IMR-90 (cell line): ENCODE results near the gene ZNF775. TPM values are rescaled to one million over a fixed set of nuclear protein-coding genes. Genes with fewer than 3 reads are reported as not detected.

Source experiments
- ATAC-seq: fragments of 200-7000 bp; cut with Tn5 transposase; 2 replicates; pipeline ENCODE4 v1.9.1; 2020; ENCODE audit warnings: low read depth, mild to moderate bottlenecking, moderate library complexity
- BruUV-seq: library from RNA; stranded (reverse); fragments of 400-500 nt; replicated peaks from 2 replicates; lab custom pipeline; 2021; lab: Mats Ljungman, UMichigan
- CTCF ChIA-PET: fragments of 300-600 bp; formaldehyde crosslinking; extraction: SDS; loops from one replicate; lab custom pipeline; 2021; ENCODE audit warnings: antibody characterized with exemption; lab: Yijun Ruan, JAX
- POLR2A ChIA-PET: fragments of 300-600 bp; sonication (Branson Sonifier 250); formaldehyde crosslinking; loops from one replicate; lab custom pipeline; 2022; ENCODE audit warnings: antibody characterized with exemption; ENCODE audit not compliant: unreplicated experiment; lab: Charles Lee
- DNase-seq: peaks from one replicate; pipeline ENCODE4 v3.0.0; 2013
- H2AFZ ChIP-seq: replicated peaks from 2 replicates; pipeline ENCODE3; 2013; ENCODE audit warnings: low read length, mild to moderate bottlenecking; ENCODE audit not compliant: poor library complexity
- H2AK5ac ChIP-seq: 2 replicates; pipeline ENCODE4 v1.6.1; 2013; ENCODE audit warnings: low read depth, low read length, inconsistent platforms
- H2AK9ac ChIP-seq: replicated peaks from 2 replicates; pipeline ENCODE3; 2013; ENCODE audit warnings: mild to moderate bottlenecking, low read depth, low read length, moderate library complexity; ENCODE audit not compliant: poor library complexity
- H2BK120ac ChIP-seq: 2 replicates; pipeline ENCODE4 v1.6.1; 2013; ENCODE audit warnings: low read depth, low read length, inconsistent platforms
- H2BK15ac ChIP-seq: 3 replicates; pipeline ENCODE4 v1.6.1; 2013; ENCODE audit warnings: low read depth, low read length, inconsistent platforms
- H2BK20ac ChIP-seq: 2 replicates; pipeline ENCODE4 v1.6.1; 2013; ENCODE audit warnings: low read depth, mild to moderate bottlenecking, inconsistent platforms, low read length, moderate library complexity
- H2BK5ac ChIP-seq: 2 replicates; pipeline ENCODE4 v1.6.1; 2013; ENCODE audit warnings: mild to moderate bottlenecking, low read depth, low read length, inconsistent platforms; ENCODE audit not compliant: poor library complexity, severe bottlenecking
- H3K14ac ChIP-seq: replicated peaks from 2 replicates; pipeline ENCODE4 v1.6.1; 2013; ENCODE audit warnings: low read depth, low read length, inconsistent platforms
- H3K18ac ChIP-seq: 2 replicates; pipeline ENCODE4 v1.6.1; 2013; ENCODE audit warnings: low read depth, low read length, control low read depth
- H3K23ac ChIP-seq: 2 replicates; pipeline ENCODE4 v1.6.1; 2013; ENCODE audit warnings: low read depth, low read length, inconsistent platforms
- H3K27ac ChIP-seq: 2 replicates; pipeline ENCODE4 v1.5.1; 2013; ENCODE audit warnings: mild to moderate bottlenecking, control low read depth, low read length; ENCODE audit not compliant: insufficient read depth
- H3K27me3 ChIP-seq: 2 replicates; pipeline ENCODE4 v1.6.1; 2013; ENCODE audit warnings: low read length; ENCODE audit not compliant: control insufficient read depth, insufficient read depth
- H3K36me3 ChIP-seq: 2 replicates; pipeline ENCODE4 v1.6.1; 2013; ENCODE audit warnings: low read length, mixed read lengths; ENCODE audit not compliant: control insufficient read depth, insufficient read depth
- H3K4ac ChIP-seq: 2 replicates; pipeline ENCODE4 v1.6.1; 2013; ENCODE audit warnings: low read depth, low read length, inconsistent platforms
- H3K4me1 ChIP-seq: 2 replicates; pipeline ENCODE4 v1.6.1; 2013; ENCODE audit warnings: low read length, mixed read lengths; ENCODE audit not compliant: control insufficient read depth, insufficient read depth
- H3K4me2 ChIP-seq: 2 replicates; pipeline ENCODE4 v1.6.1; 2013; ENCODE audit warnings: low read depth, mild to moderate bottlenecking, control low read depth, low read length, moderate library complexity
- H3K4me3 ChIP-seq: 2 replicates; pipeline ENCODE4 v1.5.1; 2013; ENCODE audit warnings: low read depth, mild to moderate bottlenecking, control low read depth, low read length, moderate library complexity; ENCODE audit not compliant: insufficient read depth
- H3K56ac ChIP-seq: 2 replicates; pipeline ENCODE4 v1.6.1; 2013; ENCODE audit warnings: low read length, inconsistent platforms; ENCODE audit not compliant: insufficient read depth; ENCODE audit errors: extremely low read depth
- H3K79me1 ChIP-seq, 2 experiments: 2 replicates each; pipeline ENCODE4 v1.6.1; 2013; ENCODE audit warnings: low read length in 2 of 2, inconsistent platforms in 1 of 2, low read depth in 1 of 2
- H3K9ac ChIP-seq: 2 replicates; pipeline ENCODE4 v1.6.1; 2013; ENCODE audit warnings: low read depth, low read length, control low read depth
- H3K9me1 ChIP-seq: 2 replicates; pipeline ENCODE4 v1.6.1; 2013; ENCODE audit warnings: low read length, inconsistent platforms; ENCODE audit not compliant: insufficient read depth
- H3K9me3 ChIP-seq: 2 replicates; pipeline ENCODE4 v1.6.1; 2013; ENCODE audit warnings: low read length; ENCODE audit not compliant: control insufficient read depth, insufficient read depth
- H4K20me1 ChIP-seq: 2 replicates; pipeline ENCODE4 v1.6.1; 2013; ENCODE audit warnings: low read length, inconsistent platforms; ENCODE audit not compliant: insufficient read depth
- H4K5ac ChIP-seq: 2 replicates; pipeline ENCODE4 v1.6.1; 2013; ENCODE audit warnings: mild to moderate bottlenecking, low read depth, low read length, control low read depth
- H4K8ac ChIP-seq, 2 experiments: 2 replicates each; pipeline ENCODE4 v1.6.1; 2013; ENCODE audit warnings: low read depth in 2 of 2, low read length in 2 of 2, control low read depth in 1 of 2, inconsistent platforms in 1 of 2
- H4K91ac ChIP-seq: 2 replicates; pipeline ENCODE4 v1.6.1; 2013; ENCODE audit warnings: low read depth, low read length, inconsistent platforms; ENCODE audit not compliant: insufficient read depth
- CEBPB ChIP-seq: IDR thresholded peaks from 2 replicates; pipeline ENCODE4 v1.6.1; 2012; ENCODE audit warnings: low read depth, low read length, improper control_type of control experiment
- WGBS, 2 experiments: methylation state at CpG; one replicate each; pipeline versions ENCODE4 v1.1.5 to v1.1.7; 2013; ENCODE audit warnings: missing lambda C conversion rate in 2 of 2; ENCODE audit not compliant: insufficient read length in 1 of 2; ENCODE audit errors: extremely low coverage in 2 of 2; 5-methylcytosine and 5-hydroxymethylcytosine counted together
- dilution Hi-C: fragments of 300-500 bp; cut with HindIII; formaldehyde crosslinking; loops from one replicate; pipeline ENCODE4 v1.14.3; 2018; ENCODE audit warnings: low sequenced_read_pairs; ENCODE audit not compliant: unreplicated experiment
- in situ Hi-C: fragments of 300-500 bp; cut with MboI; formaldehyde crosslinking; loops from 3 replicates; pipeline ENCODE4 v1.14.3; 2019; ENCODE audit warnings: low sequenced_read_pairs, inconsistent platforms, mixed read lengths
- intact Hi-C: fragments of 100-400 bp; cut with micrococcal nuclease; formaldehyde crosslinking; loops from 2 replicates; pipeline ENCODE4 v1.10.0; 2022
- polyA plus RNA-seq, 3 experiments: library from polyadenylated mRNA; depleted of rRNA; stranded (reverse); fragments of >200 nt; gene quantifications; 2 replicates each; pipeline ENCODE4 v1.2.3, GENCODE V29; 2012; ENCODE audit warnings: low replicate concordance in 1 of 3
- total RNA-seq: library from RNA; depleted of rRNA; stranded (reverse); fragments of >200 nt; gene quantifications from 2 replicates; pipeline ENCODE4 v1.2.3, GENCODE V29; 2012

ZNF775 gene
- total and polyA plus RNA-seq, 2 of the 4 experiments (the other 2 are of a cell fraction): 1.4 to 2.6 TPM

GRCh38 chr7:150365194-150365593, 13.9 kb upstream of the ZNF775 start:
- Histone ChIP-seq H3K9me1 (no peaks in the 10 kb centered on the region), H3K4me1 (peaks cover 7% of the 10 kb centered on the region), H3K18ac (no peak overlapping the region), H3K9ac (no peak overlapping the region), H3K4me2 (no peak overlapping the region), H4K5ac (no peak overlapping the region), H2AFZ (no peak overlapping the region), H2BK20ac (no peak overlapping the region), H3K27ac (no peak overlapping the region), H3K27me3 (peaks cover 2% of the 10 kb centered on the region; the same call in 1 of the 2 replicates), H3K4ac (no peak overlapping the region), H3K79me1 (peaks cover 6 to 13% of the 10 kb centered on the region in 2 experiments; a peak in 3 of 4 replicates), H2AK5ac (no peak overlapping the region), H2BK15ac (no peak overlapping the region), H4K20me1 (no peaks in the 10 kb centered on the region), H4K8ac (no peak overlapping the region), H2AK9ac (no peak overlapping the region), H4K91ac (no peak overlapping the region), H3K14ac (no peak overlapping the region), H3K23ac (no peak overlapping the region), H2BK5ac (no peak overlapping the region), H2BK120ac (no peak overlapping the region), H3K4me3 (no peak overlapping the region), H3K56ac (no peak overlapping the region), H3K9me3 (no peaks in the 10 kb centered on the region), H3K36me3 (0 out of 2 replicates have a peak, but pooled peaks cover 3% of the 10 kb centered on the region)
- no peak for ATAC-seq
- intact Hi-C loops (no loop called here), dilution Hi-C loops (no loop called here), in situ Hi-C loops (no loop called here)
- no peak for DNase-seq
- ChIA-PET CTCF (no interaction called here), POLR2A (no interaction called here)
- no peak for TF ChIP-seq CEBPB
- WGBS, 2 experiments: 94% methylated on average over 8 of the region's 10 CpGs; no CpG with 5 or more reads in 1 of the 2 experiments
- no TSS peak for BruUV-seq
